Epithelial cell of proximal tubule (primary cell): ENCODE results near the gene TTLL8. TPM values are rescaled to one million over a fixed set of nuclear protein-coding genes. Genes with fewer than 3 reads are reported as not detected.

Source experiments
- DNase-seq: peaks from one replicate; pipeline ENCODE4 v3.0.0-alpha.2; 2011; ENCODE audit warnings: low read depth
- H3K4me3 ChIP-seq: 2 replicates; pipeline ENCODE4 v1.5.1; 2011; ENCODE audit warnings: low read depth, mild to moderate bottlenecking, low read length
- total RNA-seq: library from RNA; depleted of rRNA; stranded (reverse); fragments of >200 nt; gene quantifications from 2 replicates; pipeline ENCODE4 v1.2.3, GENCODE V29; 2015
- TF ChIP-seq, protein P1 (sequence below): conservative IDR thresholded peaks from 2 replicates; pipeline ENCODE4 v1.5.1; 2012; ENCODE audit warnings: low read depth, mild to moderate bottlenecking, low read length

Gene TTLL8
- total RNA-seq, 1 donor from 2014 or later: not detected

DNA sequence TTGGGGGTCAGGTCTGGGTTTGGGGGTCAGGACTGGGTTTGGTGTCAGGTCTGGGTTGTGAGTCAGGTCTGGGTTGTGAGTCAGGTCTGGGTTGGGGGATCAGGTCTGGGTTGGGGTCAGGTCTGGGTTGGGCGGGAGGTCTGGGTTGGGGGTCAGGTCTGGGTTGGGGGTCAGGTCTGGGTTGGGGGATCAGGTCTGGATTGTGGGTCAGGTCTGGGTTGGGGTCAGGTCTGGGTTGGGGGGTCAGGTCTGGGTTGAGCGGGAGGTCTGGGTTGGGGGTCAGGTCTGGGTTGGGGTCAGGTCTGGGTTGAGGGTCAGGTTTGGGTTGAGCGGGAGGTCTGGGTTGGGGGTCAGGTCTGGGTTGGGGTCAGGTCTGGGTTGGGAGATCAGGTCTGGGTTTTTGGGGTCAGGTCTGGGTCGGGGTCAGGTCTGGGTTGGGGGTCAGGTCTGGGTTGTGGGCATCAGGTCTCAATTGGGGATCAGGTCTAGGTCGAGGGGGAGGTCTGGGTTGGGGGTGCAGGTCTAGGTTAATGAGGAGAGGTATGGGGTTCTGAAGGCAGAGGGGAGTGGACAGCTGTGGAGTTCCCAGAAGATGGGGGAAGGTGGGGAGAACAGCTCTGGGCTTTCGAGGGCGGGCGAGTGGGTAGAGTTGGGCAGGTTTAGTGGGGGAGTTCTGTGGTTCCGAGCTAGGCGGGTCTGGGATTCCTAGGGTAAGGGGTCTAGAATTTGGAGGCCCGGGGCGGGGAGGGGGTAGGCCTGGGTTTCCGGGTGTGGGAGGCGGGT, 629 bp downstream of the TTLL8 start:
- DNase-seq: no peak
- H3K4me3 ChIP-seq: no peak overlapping the region
- TF ChIP-seq, protein P1, sequence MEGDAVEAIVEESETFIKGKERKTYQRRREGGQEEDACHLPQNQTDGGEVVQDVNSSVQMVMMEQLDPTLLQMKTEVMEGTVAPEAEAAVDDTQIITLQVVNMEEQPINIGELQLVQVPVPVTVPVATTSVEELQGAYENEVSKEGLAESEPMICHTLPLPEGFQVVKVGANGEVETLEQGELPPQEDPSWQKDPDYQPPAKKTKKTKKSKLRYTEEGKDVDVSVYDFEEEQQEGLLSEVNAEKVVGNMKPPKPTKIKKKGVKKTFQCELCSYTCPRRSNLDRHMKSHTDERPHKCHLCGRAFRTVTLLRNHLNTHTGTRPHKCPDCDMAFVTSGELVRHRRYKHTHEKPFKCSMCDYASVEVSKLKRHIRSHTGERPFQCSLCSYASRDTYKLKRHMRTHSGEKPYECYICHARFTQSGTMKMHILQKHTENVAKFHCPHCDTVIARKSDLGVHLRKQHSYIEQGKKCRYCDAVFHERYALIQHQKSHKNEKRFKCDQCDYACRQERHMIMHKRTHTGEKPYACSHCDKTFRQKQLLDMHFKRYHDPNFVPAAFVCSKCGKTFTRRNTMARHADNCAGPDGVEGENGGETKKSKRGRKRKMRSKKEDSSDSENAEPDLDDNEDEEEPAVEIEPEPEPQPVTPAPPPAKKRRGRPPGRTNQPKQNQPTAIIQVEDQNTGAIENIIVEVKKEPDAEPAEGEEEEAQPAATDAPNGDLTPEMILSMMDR: no peak

DNA sequence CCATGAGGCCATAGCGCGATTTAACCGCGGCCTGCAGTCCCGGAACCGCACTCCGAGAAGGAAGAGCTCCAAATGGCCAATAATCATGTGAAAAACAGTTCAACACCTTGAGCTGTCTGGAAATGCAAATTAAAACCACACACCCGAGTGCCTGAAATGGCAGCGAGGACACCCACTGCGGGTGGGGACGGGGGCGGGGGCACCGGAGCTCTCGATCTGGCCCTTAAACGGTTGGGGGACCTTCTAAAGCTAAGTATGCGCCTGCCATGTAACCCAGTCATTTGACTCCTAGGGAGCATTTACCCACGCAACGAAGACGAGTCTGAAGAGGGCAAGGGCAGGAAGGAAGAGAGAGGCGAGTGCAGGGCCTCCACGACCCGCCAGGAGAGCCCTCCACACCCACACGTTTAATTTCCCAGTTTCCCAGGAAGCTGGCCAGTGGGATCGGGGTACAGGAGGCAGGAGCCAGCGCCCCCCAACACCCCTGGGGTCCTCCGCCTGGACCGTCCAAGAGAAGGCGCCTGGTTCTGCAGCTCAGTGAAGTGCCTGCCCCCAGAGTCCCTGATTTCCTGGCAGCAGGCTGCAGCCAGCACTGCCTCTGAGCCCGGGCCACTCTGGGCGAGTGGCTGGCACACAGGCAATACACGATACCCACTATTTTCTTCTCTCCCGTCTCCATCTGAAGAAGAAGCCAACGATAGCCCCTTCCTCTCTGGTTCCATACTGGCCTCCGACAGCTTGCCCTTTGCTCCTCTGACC, 1.7 kb downstream of the TTLL8 start:
- no peak overlapping the region for H3K4me3 ChIP-seq
- TF ChIP-seq, protein P1: no peak
- no peak for DNase-seq

DNA sequence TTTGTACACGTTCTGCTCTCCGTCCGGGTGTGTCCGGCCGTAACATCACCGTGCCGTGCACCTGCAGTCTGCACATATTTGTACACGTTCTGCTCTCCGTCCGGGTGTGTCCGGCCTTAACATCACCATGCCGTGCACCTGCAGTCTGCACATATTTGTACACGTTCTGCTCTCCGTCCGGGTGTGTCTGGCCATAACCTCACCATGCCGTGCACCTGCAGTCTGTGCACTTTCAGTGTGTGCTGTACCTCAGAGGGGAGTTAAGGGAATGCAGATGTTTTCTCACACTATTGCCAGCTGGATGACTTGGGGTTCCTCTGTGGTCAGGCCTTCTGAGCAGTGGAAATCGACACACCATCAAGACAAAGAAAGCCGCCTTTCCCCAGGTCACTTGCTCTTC, 4.2 kb downstream of the TTLL8 start:
- H3K4me3 ChIP-seq: no peak overlapping the region
- no peak for DNase-seq
- TF ChIP-seq, protein P1: no peak

DNA sequence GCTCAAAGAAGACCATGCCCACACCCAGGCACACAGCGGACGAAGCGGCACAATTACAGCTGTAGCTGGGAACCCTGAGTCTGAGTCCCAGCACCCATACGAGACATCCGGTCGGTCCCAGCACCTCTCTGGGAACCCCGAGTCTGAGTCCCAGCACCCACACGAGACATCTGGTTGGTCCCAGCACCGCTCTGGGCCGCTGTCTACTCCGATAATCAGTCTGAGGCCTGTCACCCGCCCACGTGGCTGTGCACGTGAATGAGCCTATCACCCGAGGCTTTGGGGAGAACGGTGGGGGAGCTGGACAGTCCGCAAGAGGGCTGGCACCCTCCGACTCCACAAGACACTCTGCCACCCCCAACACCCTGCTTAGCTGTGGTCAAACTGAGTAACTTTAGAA, 6.2 kb downstream of the TTLL8 start:
- no peak overlapping the region for H3K4me3 ChIP-seq
- no peak for DNase-seq
- TF ChIP-seq, protein P1: no peak

DNA sequence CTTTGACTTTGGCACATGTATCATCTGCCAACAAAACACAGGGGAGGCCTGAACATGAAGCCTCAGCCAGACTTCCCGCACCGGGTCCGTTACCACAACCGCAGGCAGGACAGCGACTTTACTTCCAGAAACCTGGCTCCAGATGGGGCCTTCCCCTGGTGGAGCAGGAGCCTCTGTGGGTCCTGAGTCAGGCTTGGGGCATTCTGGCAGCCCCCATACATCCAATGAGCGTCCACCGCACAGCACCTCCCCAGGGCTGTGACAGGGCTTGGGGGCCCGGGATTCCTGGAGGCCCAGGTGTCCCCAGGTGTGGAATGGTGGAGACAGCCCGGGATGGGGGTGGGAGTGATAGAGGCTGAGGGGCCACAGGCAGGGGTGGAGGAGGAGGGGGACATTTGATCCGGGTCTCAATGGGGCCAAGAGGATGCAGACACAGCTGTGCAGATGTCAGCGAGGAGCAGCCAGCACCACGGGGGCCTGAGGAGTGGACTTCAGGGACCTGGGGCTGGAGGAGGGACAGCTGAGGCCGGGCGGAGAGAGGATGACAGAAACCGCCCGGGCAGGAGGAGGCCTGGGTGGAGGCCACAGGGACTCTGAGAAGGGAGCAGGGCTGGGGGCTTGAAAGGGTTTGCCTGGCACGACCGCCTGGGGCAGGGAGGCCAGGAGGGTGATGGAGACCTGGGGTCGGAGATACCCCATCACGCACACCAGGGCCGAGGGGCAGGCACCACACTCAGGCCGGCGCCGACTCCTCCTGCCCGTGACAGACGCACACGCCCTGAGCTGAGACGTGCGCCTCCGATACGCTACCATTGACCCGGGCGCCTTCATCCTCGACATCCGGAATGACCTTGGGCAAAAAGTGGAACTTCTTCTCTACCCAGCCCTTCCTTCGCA, 8.6 kb downstream of the TTLL8 start:
- no peak for DNase-seq
- TF ChIP-seq, protein P1: no peak
- H3K4me3 ChIP-seq: no peak overlapping the region

DNA sequence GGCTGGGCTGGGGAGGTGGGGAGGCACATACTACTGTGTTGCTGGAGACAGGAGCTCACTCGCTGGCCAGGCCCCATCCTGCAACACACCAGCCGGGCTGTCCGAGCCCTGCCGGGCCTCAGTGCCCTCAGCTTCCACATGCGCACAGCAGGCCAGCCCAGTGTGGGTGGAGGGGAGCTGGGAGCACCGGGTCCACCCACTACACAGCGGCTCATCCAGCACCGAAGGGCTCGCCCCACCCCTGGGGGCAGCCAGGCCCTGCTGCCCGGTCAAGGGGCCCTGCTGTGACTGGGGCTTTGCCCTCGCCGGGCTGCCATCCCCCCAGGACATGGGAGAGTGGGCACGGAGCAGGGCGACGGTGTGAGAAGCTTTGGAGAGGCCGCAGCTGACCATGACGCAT, 9.3 kb downstream of the TTLL8 start:
- DNase-seq: no peak
- H3K4me3 ChIP-seq: no peak overlapping the region
- TF ChIP-seq, protein P1: no peak
